Activated gamma-delta T cell (primary cell): Measurements from ENCODE around the gene OR2AG1.

Source experiments
- DNase-seq: peaks from one replicate; lab custom pipeline; 2025; lab: John Stamatoyannopoulos, UW
- total RNA-seq, 2 donors: gene quantifications; one replicate each; lab custom pipeline; 2026; lab: John Stamatoyannopoulos, UW

Gene OR2AG1, protein sequence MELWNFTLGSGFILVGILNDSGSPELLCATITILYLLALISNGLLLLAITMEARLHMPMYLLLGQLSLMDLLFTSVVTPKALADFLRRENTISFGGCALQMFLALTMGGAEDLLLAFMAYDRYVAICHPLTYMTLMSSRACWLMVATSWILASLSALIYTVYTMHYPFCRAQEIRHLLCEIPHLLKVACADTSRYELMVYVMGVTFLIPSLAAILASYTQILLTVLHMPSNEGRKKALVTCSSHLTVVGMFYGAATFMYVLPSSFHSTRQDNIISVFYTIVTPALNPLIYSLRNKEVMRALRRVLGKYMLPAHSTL
- total RNA-seq: 0 to 0.04 reads per million in 2 donors

DNA sequence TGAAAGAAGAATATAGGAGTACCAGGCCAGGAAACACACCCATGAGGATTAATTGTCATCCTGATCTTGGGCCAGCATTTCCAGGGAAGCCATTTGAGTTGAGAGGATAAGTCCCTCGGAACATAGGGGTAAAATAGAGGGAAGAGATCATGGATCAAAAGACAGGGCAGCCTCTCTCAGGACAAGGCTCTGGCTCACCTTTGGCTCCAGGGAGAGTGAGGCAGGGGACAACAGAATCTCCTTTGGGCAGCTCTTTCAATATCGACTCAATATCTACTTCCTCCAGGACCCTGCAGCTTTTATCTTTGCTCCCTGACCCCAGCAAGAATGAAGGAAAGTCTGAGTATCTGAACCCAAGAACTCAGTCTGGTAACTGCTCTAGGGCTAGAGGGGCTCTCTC, at the start of gene OR2AG1:
Gene OR2AG1, plus strand, starts transcription at position 301 of the 400 bp plus-strand sequence. CDS start 2,018 bp downstream, outside the sequence.
- no peak for DNase-seq

DNA sequence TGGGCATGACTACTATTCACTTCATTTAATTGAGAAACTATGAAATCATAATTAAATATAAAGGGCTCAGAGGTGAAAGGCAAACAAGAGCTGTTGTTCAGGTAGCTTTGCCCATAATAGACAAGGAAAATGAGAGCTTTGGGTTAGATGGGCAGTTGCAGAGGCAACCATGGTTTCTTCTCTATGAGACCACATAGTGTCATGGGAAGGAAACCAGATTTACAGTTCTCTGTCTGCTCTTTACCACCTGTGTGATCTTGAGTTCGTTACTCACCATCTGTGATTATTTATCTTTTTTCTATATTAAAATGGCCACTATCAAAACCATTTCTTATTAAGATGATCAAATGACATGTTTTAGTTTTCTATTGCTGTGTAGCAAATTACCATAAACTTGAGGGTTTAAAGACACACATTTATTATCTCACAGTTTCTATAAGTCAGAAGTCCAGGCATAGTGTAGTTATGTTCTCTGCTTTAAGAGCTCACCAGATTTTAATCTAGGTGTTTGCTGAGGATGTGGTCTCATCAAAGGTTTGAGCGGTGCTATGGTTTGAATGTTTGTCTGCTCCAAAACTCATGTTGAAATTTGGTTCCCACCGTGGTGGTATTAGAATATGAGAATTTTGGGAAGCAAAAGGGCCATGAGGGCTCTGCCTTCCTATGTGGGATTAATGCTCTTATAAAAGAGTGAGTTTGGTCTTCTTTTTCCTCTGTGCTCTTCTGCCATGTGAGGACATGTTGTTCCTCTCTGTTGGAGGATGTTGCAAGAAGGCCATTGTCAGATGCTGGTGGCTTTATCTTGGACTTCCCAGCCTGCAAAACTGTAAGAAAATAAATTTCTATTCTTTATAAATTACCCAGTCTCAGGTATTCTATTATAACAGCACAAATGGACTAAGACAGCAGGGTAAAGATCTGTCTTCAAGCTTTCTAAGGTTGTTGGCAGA, 49.2 kb upstream of the OR2AG1 start:
- DNase-seq: no peak

DNA sequence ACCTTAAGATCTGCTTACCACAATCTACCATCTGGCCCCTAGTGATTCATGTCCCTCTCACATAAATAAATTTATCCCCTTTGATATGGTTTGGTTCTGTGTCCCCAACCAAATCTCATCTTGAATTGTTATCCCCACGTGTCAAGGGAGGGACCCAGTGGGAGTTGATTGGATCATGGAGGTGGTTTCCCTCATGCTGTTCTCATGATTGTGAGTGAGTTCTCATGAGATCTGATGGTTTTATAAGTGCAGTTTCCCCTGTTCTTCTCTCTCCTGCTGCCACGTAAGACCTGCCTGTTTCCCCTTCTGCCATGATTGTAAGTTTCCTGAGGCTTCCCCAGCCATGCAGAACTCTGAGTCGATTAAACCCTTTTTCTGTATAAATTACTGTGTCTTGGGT, 48.2 kb upstream of the OR2AG1 start:
- DNase-seq: no peak

DNA sequence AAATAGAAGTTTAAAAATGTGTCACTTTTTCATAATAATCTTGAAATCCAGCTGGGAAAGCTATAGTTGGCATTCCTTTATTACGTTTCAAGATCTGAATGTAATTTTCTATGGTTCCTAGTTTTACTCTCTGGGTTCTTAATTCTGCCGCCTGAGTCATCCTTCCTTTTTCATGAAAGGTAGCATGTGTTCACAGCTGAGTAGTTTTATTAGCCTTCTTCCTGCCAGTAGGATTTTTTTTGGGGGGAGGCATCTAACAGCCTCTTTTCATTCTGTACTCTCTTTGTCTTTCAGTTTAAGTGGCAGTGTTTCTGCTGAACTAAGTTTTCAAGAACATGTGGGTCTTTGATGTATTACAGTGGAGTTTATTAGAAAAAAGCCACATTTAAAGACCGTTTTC, 47.5 kb upstream of the OR2AG1 start:
- DNase-seq: no peak

DNA sequence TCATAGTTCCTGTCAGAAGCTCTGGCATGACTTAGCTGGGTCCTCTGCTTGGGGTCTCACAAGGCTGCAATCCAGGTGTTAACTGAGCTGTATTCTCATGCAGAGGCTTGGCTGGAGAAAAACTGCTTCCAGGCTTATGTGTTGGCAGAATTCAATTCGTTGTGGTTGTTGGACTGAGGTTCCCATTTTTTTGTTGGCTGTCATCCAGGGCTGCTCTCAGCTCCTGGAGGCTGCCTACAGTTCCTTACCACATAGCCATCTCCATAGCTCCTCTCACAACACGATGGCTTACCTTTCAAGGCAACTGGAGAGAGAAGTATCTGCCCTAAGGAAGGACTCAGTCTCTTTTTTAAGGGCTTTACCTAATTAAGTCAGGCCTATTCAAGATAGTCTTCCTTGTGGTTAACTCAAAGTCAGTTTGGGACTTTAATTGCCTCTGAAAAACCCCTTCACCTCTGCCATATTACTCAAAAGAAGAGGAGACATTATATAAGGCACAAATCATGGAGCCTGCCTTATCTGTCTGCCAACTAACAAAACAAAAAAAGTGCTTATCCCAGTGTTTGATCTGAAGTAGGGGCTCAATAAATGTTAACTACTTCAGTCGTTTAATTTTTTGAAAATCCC, 46.2 kb upstream of the OR2AG1 start:
- DNase-seq: no peak

DNA sequence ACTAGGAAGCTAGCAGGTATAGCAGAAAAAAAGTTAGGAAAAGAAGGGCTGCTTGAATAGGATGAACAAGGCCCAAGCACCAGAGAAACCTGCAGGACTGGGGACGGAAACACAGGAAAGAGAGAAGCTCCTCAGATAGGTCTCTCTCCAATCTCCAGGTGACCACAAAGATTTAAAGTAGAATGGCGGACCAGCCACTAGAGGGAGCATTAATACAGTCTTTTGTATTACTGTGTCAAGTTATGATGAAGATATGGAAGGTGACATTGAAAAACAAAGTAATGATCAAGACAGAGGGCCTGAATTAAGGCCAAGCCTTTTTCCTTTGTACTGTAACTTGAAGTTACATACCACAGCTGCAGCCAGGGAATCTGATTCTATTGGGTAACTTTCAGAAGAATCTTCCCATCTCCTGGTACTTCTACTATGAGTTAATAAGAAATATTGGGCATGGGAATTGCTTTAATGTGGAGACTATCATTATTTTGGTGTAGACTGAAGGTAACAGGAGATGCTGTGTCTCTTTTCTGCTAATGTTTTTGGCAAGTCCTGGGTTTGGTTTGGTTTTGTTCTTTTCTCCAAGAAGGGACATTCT, 44.9 kb upstream of the OR2AG1 start:
- DNase-seq: no peak

DNA sequence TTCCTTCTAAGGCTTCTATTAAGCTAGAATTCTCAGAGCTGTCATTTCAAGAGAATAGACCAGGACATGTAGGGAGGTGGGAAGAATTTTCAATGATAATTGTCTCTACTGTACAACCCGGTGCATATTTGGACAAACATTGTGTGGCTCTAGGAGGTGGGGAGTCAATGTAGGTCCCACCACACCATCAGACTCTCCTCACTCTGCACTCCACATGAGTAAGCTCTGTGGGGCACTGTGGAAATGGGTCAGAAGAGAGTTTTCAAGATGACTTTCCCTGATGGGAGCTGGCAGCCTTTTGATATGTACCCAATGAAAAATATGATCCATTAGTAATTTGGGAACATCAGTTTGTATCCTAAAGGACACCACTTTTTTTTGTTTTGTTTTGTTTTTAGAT, 44.2 kb upstream of the OR2AG1 start:
- DNase-seq: no peak

DNA sequence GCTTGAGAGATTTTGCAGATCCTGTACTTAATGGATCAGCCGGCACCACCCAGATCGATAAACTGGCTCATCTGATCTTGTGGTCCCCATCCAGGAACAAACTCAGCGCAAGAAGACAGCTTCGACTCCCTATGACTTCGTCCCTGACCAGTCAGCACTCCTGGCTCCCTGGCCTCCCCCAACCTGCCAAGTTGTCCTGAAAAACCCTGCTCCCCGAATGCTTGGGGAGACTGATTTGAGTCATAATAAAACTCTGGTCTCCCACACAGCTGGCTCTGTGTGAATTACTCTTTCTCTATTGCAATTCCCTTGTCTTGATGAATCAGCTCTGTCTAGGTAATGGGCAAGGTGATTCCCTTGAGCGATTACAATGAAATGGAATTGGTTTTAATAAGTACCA, 40.6 kb upstream of the OR2AG1 start:
- DNase-seq: no peak

DNA sequence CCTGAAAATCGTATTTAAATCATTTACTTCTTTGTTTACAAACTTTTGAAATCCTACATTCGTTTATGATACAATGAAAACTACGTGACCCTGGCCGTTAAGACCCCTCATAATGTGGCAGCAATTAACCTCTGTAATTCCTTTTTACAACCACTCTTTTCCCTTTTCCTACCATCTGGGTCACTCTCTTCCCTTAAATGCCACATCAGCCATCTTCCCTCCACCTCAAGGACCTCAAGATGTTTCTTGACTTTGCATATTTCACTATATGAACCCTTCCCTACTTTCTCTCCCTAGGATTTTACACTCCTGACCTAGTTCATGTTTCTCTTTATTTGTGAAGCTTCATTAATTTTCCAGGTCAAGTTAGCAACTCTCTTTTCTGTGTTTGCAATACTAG, 37.8 kb upstream of the OR2AG1 start:
- no peak for DNase-seq

DNA sequence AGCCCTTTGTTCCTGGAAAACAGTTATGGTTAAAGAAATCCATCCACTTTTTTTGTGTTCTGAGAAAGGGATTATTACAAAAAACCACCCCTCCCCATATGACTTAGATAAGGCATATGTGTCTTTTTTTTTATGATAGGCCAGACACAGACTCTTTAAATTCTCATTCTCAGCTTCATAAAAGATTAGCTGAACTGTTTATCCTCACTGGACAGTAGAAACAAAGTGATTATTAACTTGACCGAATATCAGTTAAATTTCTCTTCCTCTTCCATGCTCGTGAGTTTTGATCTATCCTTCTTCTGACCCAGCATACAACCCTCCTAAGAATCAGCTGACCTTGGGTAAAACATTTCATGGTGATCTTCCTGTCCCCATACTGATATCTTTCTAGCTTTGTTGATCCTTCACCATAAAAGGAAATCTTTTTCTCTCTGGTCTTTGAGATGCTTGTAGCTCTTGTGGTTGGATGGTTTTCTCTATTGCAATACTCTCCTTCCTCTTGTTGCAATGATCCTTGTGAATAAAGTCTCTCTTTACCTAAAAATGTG, 37.3 kb upstream of the OR2AG1 start:
- no peak for DNase-seq

DNA sequence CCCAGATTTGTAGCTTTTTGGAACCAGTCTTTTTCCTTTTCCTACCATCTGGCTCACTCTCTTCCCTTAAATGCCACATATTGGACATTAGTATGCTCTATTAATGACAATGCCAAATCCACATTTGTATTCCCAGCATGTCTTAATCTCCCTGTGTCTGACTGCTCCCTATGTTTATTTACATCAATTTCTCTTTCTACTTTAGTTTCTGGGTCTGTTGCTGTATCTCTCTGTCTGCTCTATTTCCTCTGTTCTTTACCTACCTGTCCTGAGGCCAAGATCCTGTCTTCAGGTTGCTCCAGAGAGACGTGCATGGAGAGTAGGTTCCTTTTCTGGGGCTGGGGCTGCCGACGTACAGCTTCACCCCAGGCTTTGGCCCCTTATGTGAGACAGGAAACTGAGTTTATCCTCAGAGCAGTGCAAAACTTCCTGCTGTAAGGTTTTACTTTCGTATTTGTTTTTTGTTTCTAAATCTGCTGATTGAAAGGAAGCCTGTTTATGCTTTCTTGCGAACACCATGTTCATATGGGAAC, 36.7 kb upstream of the OR2AG1 start:
- no peak for DNase-seq

DNA sequence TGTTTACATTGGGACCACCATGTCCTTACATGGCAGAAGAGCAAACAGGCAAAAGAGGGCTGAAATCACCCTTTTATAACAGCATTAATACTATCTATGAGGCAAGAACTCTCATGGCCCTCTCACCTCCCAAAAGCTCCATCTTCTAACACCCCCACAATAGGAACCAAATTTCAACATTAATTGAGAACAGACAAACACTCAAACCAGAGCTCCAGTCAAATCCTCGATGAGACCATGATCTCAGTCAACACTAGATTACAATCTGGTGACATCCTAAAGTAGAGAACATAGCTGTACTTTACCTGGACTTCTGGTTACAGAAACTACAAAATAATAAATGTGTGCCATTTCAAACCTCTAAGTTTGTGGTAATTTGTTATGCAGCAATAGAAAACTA, 36.2 kb upstream of the OR2AG1 start:
- DNase-seq: no peak

DNA sequence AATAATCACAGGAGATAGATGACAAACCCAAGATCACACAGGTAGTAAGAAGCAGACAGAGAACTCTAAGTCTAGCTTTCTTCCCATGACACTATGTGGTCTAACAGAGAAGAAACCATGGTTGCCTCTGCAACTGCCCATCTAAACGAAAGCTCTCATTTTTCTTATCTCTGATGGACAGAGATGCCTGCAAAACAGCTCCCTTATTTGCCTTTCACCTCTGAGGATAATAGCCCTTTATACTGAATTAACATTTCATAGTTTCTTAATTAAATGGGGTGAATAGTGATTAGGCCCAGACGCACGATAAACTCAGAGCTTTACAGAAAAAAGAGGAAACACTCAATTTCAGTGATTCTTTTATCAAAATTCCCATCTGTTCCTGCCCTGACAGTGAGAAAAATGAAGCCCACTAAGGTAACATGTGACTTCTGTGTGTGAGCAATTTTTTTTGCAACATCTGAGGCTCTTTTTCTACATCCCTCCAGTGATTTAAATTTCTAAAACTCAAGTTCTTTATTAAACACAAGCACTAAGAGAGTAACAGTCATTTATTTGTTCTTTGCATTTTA, 35.6 kb upstream of the OR2AG1 start:
- DNase-seq: no peak

DNA sequence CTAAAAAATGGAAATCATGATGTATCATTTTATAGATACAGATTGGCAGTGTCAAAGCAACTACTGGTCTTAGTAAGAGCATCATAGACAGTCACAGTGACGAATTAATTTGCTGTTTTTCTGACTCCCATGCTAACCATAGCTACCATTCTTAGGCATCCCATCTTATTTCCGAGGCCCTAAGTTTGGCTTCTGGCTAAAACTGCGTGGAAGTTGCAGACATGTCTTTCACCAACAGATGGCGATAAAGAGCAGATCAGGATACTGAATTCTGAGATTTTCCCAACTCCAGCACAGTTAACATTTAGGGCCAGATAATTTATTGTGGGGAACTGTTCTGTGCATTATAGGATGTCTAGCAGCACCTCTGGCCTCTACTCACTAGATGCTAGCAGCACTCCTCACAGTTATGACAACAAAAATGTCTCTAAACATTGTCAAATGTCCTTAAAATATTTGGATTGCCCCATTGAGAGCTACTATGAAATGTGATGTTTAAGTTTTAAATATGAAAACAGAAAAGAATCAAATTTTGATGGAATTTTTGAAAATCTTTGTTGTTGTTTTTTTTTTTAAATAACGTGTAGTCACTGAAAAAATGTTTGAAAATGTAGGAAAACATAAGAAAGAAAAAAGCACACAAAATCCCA, 27.4 kb upstream of the OR2AG1 start:
- DNase-seq: no peak

DNA sequence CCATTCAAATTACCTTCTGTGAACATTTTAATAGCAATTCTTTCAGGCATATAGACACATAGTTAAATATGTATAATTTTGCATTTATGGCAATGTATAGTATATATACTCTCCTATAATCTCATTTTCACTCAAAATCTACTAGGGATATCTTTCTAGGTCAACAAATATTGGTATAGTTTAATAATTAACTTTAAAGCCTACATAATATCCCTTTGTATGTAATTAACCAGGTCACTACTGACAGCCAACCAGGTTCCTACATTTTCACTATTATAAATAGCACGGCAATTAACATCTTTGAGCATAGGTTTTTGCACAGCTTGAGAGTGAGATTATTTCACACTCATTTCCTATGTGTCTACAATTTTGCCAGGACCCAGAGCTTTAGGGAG, 26.9 kb upstream of the OR2AG1 start:
- no peak for DNase-seq

DNA sequence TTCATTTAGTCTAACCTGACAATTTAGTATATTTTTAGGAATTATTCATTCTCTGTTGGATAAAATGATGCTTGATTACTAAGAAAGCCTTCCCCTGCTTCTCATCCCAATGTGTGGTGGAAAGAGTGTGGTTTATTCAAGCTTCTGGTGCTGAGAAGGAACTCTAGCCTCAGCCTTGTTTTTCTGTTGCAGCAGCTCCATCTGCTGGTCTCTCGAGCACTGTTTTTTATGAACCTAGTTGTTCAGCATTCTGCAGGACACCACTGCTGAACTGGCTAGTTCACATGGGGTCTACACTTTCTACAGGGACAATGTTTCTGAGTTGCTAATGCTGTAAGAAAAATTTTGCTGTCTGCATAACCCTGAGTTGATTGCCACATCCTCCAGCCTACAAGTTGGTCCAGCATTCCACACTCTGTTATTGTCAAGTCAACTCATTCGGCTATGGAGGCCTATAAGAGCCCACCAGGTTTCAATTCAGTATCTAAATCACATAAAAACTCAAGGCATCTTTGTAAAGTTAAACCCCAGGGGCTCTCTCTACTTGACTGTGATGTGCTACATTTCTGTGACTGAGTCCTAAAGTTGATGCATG, 25.4 kb upstream of the OR2AG1 start:
- DNase-seq: no peak

DNA sequence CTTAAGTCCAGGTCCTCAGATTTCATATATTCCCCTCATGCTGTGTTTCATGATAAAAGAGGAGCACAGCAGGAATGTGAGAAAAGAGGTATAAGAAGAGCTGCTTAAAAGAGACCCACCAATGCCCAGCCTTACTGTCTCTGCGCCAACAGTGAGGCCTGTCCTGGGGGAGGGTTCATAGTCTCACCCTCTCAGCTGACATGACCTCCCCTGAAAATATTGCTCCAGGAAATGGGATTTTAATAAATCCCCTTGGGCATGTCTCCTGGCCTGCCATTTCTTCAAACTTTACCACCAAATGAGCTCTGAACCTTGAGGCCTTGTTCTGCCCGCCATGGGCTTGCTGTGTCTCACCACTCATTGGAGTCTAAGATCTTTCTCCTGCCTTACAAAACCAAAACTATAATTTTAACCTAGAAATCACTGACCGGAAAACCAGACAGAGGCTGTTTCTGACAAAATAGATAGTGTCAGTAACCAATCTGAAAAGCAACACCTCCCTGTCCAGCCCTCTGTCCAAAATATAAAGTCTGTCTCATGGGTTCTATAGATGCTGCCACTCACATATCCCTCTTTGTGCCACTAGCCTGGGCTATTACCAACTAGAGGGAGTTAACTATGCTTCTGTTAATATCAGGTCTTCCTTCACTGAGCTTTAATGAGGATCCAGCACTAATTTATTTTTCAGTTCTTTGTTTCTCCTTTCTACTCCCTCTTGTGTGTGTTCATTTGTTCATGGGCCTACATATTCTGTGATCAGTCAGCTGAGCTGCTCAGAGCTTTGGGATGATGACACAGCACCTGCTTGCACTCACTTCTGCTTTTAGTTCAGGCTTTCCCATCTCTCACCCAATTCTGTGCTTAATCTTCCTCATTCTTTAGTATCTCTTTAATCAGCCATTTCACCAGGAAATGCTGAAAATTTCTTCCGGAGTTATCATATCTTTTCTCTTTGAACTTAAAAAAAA, 10.6 kb upstream of the OR2AG1 start, which contains the start of gene OR2AG2:
Gene OR2AG2, minus strand, starts transcription at position 51 of the 968 bp plus-strand sequence. CDS start 3,019 bp downstream, outside the sequence.
- no peak for DNase-seq

DNA sequence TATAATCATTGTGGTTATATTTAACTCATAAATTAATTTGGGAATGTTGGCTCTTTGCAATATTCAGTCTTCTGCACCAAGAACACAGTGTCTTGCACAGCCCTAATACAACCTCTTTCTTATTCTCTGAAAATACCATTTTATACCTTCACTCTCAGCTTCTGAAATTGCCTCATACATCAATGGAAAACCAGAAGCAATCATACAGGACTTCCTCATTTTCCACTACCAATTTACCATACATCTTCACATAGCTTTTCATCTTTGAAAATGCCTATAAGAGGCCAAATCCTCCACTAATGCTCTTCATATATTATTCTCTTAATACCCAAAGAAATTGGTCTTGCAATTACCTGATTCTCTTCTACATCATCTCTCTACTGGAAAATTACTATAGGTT, 4.3 kb upstream of the OR2AG1 start:
- no peak for DNase-seq

DNA sequence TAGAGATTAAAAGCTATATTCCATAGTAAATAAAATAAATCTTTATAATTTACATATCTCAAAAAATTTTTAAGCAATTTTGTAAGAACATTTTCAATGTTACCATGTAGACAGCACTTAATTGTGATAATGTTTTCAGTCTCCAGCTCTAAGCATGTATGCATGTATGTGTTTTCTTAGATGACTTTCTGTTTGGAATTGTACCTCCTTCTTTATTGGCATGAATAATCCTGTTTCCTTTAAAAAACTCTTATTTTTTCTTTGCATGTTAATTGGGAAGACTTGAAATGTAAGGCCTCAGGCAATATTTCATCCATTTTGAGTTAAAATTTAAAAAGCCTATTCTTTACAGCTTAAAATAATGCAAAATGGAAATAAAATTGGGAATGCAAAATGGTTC, 2.0 kb upstream of the OR2AG1 start:
- DNase-seq: no peak
